ENCODE results near the gene WNT7B.

The WNT7B gene

DNA sequence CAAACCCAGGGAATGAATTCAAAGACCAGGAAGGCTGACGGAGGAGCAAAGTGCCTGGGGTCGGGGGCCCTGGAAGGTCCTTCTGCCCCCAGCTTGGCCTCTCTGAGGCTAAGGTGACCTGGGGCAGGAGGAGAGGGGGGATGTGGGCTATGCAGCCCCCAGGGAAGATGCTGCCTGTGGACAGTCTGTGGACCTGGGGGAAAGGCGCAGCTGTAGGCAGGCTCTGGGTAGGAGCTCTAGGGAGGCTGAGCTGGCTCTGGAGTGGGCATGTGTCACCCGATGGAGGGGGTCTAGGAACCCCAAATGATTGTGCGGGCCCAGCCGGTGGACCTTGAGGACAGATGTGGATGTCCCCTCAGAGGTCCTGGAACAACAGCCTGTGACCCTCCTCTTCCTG, 42.8 kb downstream of the WNT7B start:
- FAIRE-seq (no peak), DNase-seq (ENCODE audit: insufficient read length, low spot score) (no peak)
- TF ChIP-seq, protein P1, sequence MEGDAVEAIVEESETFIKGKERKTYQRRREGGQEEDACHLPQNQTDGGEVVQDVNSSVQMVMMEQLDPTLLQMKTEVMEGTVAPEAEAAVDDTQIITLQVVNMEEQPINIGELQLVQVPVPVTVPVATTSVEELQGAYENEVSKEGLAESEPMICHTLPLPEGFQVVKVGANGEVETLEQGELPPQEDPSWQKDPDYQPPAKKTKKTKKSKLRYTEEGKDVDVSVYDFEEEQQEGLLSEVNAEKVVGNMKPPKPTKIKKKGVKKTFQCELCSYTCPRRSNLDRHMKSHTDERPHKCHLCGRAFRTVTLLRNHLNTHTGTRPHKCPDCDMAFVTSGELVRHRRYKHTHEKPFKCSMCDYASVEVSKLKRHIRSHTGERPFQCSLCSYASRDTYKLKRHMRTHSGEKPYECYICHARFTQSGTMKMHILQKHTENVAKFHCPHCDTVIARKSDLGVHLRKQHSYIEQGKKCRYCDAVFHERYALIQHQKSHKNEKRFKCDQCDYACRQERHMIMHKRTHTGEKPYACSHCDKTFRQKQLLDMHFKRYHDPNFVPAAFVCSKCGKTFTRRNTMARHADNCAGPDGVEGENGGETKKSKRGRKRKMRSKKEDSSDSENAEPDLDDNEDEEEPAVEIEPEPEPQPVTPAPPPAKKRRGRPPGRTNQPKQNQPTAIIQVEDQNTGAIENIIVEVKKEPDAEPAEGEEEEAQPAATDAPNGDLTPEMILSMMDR (IDR thresholded peaks at IDR 0.05; ENCODE audit: insufficient read depth, missing control alignments), result no peak

DNA sequence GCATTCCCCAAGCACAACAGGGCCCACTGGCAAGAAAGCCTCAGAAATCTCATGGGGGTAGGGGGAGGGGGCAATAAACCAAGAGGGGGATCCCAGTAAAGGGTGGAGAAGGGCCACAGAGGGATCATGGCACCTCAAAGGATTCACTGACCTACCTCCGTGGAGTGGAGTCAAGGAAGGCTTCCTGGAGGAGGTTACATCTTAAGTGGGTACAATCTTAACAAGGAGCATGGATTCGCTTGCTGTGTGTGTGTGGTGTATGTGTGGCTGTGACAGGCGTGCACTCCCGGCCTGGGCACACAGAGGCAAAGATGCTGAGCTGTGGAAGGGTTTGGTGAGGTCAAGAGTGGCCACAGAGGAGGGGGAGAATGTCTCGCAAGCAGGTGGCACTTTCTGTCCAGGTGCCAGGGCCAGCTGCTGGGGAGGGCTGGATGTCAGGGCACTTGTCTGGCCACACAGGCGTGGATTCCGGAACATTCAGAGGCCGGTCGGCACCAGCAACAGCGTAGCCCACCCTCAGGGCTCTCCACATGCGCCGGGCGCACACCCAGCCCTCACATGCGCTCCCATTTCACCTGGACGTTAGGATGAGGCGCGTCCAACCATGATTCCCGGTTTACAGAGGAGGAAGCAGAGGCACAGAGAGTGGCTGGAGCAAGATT, 43.3 kb downstream of the WNT7B start:
- TF ChIP-seq, protein P1 (IDR thresholded peaks at IDR 0.05; ENCODE audit: insufficient read depth, missing control alignments), result no peak

DNA sequence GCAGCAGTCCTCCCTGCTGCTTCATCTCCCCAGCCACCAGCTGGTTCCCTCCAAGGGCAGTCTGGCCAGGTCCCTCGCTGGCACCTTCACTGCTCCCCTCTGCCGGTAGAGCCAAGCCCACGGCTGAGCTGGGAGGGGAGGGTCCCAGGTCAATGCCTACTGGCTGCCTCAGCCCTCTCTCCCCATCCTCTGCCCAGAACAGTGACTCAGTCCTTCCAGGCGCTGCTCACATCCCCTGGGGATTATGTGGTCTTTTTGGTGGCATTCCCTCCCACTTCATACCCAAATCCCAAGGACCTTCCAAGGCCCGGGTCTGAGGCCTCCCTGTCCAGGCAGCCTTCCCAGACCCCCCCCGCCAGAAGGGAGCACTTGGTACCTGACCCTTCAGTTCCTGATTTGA, 44.9 kb downstream of the WNT7B start:
- FAIRE-seq (no peak), DNase-seq (ENCODE audit: insufficient read length, low spot score) (no peak)

More for the DNA sequence above, 43.3 kb downstream of the WNT7B start:
- no peak for FAIRE-seq
- no peak for DNase-seq (ENCODE audit: insufficient read length, low spot score)

DNA sequence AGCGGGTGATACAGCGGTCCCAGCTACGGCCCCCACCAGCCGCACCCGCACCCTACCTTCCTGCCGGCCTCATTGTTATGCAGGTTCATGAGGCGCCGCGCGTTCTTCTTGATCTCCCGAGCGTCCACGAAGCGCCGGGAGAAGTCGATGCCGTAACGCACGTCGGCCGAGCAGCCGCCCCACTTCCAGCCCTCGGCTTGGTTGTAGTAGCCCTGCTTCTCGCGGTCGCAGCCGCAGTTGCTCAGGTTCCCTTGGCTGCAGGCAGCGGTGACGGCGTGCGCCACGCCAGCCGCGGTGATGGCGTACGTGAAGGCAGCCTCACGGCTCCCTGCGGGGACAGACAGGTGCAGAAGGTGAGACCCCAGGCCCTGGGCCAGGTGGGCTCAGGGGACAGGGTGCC, 45.9 kb downstream of the WNT7B start:
- DNase-seq (ENCODE audit: insufficient read length, low spot score) (no peak), FAIRE-seq (no peak)
- TF ChIP-seq, protein P1 (IDR thresholded peaks at IDR 0.05; ENCODE audit: insufficient read depth, missing control alignments), result no peak

More for the DNA sequence above, 44.9 kb downstream of the WNT7B start:
- TF ChIP-seq, protein P1 (IDR thresholded peaks at IDR 0.05; ENCODE audit: insufficient read depth, missing control alignments), result no peak

DNA sequence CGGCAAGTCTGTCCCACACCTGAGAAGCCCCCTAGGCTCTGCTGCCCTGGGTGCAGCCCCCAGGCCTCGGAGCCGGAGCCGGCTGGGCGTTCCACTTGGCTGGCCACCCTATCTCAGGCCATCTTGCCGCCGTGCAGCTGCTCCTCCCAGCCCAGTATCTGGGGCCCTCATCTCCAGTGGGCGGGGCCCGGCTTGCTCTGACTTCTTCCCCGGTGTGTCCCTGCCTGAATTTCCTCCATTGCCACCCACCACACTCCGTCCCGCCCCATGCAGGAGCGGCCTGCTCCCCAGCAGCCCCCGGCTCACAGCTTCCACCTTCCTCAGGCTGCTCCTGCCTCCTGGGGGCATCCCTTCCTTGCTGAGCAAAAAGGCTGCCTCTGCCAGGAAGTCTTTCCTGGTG, 46.6 kb downstream of the WNT7B start:
- DNase-seq (ENCODE audit: insufficient read length, low spot score) (no peak), FAIRE-seq (no peak)
- TF ChIP-seq, protein P1 (IDR thresholded peaks at IDR 0.05; ENCODE audit: insufficient read depth, missing control alignments), result no peak

DNA sequence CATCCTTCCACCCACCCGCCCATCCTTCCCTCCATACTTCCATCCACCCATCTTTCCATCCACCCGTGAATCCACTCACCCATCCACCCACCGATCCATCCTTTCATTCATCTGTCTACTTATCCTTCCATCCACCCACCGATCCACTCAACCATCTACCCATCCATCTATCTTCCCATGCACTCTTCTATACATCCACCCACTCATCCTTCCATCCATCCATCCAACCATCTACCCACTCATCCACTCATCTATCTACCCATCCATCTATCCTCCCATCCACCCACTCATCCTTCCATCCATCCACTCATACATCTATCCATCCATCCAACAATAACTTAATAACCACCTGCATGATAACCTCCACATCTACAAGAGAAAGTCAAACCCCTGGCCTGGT, 47.3 kb downstream of the WNT7B start:
- FAIRE-seq (no peak), DNase-seq (ENCODE audit: insufficient read length, low spot score) (no peak)
- TF ChIP-seq, protein P1 (IDR thresholded peaks at IDR 0.05; ENCODE audit: insufficient read depth, missing control alignments), result no peak

DNA sequence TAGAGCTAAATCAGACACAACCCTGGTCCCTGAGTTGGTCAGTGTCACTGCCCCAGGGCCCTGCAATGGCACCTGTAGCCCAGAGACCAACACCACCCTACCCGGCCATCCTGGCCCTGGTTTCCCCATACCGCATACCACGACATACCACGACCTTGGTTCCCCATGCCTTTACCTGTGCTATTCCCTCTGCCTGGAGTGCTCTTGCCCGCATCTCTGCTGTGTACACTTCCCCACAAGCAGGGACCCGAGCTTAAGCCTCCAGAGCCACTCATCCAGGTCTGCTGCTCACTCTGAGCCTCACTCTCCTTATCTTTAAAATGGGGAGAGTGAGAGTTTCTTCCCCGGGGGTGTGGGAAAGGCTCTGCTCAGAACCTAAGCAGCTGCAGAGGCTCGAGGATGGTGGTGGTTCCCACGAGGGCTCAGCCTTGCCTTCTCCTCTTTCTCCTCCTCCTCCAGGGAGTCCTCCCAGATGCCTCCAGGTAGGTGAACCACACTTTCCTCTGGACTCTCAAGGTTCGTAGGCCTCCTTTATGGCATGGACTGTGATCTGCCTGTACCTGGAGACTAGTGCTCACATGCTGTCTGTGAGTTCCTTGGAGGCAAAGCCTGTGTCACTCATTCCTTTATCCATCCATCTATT, 48.1 kb downstream of the WNT7B start:
- TF ChIP-seq, protein P1 (IDR thresholded peaks at IDR 0.05; ENCODE audit: insufficient read depth, missing control alignments), result no peak
- DNase-seq (ENCODE audit: insufficient read length, low spot score), result no peak
- FAIRE-seq, result no peak
